Neutrophil (primary cell): Measurements from ENCODE around the gene CSDE1.

Experiments used
- H3K27ac ChIP-seq: fragments of 200-600 bp; sonication (generic); 2 replicates; pipeline ENCODE4 v1.5.1; 2016; ENCODE audit warnings: mild to moderate bottlenecking, moderate library complexity
- H3K27me3 ChIP-seq: fragments of 200-600 bp; sonication (generic); 2 replicates; pipeline ENCODE4 v1.6.0; 2016; ENCODE audit warnings: mild to moderate bottlenecking
- H3K36me3 ChIP-seq: fragments of 200-600 bp; sonication (generic); 2 replicates; pipeline ENCODE4 v1.5.1; 2017
- H3K4me1 ChIP-seq, 2 experiments: fragments of 200-600 bp in 1 of 2; sonication (generic) in 1 of 2; 1 replicate in 1 of 2; 2 replicates in 1 of 2; pipeline versions ENCODE4 v1.5.1 to v1.6.1; 2013 to 2016; ENCODE audit warnings: low read depth in 1 of 2, low read length in 1 of 2, mild to moderate bottlenecking in 1 of 2, moderate library complexity in 1 of 2; ENCODE audit not compliant: control insufficient read depth in 1 of 2, insufficient read depth in 1 of 2
- H3K4me3 ChIP-seq, 2 experiments: fragments of 200-600 bp in 1 of 2; sonication (generic) in 1 of 2; 1 replicate in 1 of 2; 2 replicates in 1 of 2; pipeline ENCODE4 v1.5.1; 2013 to 2016; ENCODE audit warnings: low read depth in 1 of 2, low read length in 1 of 2, mild to moderate bottlenecking in 1 of 2, moderate library complexity in 1 of 2
- H3K9me3 ChIP-seq: fragments of 200-600 bp; sonication (generic); 2 replicates; pipeline ENCODE4 v1.5.1; 2016
- CTCF ChIP-seq: fragments of 200-600 bp; sonication (generic); IDR thresholded peaks from 2 replicates; pipeline ENCODE4 v1.5.1; 2016; ENCODE audit warnings: antibody characterized with exemption

Gene CSDE1

DNA sequence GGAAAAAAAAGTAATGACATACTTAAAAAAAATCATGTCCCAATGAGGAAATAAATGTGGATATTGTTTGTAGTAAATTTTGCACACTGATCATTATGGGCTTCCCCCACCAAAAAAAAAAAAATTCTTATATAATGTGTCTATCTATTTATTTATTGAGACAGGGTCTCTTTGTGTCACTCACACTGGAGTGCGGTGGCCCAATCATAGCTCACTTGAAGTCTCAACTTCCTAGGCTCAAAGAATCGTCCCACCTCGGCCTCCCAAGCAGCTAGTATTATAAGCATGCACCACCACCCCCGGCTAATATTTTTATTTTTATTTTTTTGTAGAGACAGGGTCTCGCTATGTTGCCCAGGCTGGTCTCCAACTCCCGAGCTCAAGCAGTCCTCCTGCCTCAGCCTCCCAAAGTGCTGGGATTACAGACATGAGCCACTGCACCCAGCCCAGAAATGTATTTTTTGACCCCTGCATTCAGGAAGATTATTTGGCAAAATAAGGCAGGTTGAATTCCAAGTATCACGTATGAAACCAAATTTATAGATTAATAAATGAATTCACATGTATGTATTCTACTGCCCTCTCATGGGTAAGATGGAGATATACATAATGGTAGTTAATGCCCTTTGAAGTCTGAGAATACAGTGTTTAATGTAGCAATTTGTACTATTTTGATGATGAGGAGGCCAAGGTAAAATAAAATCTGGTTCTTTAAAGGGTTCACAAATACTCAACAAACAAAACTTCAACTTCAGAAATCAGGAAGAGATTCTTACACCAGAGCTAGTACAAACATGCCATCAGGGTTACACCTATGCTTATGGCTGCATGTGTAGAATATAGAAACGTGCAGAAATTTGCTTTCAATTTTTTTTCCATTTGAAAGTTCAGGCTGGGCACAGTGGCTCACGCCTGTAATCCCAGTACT, 86.5 kb downstream of the CSDE1 start:
- Histone ChIP-seq H3K27me3 (peaks cover 68% of the 10 kb centered on the region), H3K9me3 (no peaks in the 10 kb centered on the region), H3K4me3 (no peak overlapping the region), H3K4me1 (peaks cover 11 to 27% of the 10 kb centered on the region in 2 experiments), H3K36me3 (no peaks in the 10 kb centered on the region), H3K27ac (no peak overlapping the region)
- no peak for TF ChIP-seq CTCF

DNA sequence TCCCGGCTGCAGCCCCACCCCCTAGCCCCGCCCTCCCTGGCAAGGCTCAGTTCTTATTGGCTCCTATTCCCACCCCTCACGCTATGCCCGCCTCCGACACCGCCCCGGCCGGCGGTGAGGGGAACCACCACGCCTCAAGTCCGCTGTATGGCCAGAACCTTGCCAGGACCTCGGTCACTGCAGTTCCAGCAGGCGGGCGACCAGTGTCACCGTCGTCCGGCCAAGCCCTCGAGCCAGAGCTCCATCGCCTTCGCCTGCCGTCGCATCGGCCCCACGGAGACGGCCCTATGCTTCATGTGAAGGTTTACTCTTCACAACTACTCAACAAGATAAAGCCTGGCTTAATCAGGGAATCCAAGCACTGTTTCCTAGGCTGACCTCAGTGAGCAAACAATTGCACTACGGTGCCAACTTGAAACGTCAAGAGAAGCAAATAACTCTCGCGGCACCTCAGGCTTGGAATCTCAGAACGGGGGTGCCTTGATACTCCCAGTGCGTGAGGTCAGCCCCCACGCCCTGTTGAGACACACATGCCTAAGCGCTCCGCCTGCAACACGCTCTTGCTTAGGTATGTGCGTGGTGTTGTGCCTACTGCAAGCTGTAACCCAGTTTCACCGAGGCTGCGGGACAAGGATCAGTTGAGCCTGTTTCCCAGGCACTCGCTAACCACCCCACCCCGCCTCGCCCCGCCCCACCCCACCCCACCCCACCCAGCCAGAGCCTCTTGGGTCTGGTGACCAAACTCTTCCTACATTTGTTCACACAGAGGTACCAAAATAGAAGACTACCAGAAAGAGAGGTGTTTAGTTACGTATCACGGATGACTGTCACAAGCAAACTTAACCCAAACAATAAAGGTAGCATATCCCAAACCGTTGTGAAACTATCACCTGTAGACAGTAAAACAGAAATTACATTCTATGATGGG, 87.4 kb downstream of the CSDE1 start:
- H3K4me3 ChIP-seq = peak overlapping the region; percentile 63 to 75
- peak; percentile 49 for TF ChIP-seq CTCF
- peaks cover 11 to 27% of the 10 kb centered on the region in 2 experiments for H3K4me1 ChIP-seq

GRCh38 chr1:114669562-114670082, 88.2 kb downstream of the CSDE1 start, which contains the start of gene DENND2C:
TSS of gene DENND2C (minus strand) at chr1:114670049. CDS start at chr1:114625984, 44,065 bp downstream.
- H3K27me3 ChIP-seq = peaks cover 64% of the 10 kb centered on the region
- H3K4me3 ChIP-seq = peak within 1 kb of the TSS; percentile 63 to 75
- H3K9me3 ChIP-seq = no peaks in the 10 kb centered on the region
- TF ChIP-seq CTCF = no peak
- peak within 1 kb of the TSS; percentile 49 for H3K27ac ChIP-seq
- H3K4me1 ChIP-seq = peaks cover 11 to 27% of the 10 kb centered on the region in 2 experiments
- no peaks in the 10 kb centered on the region for H3K36me3 ChIP-seq

More for the DNA sequence above, 87.4 kb downstream of the CSDE1 start:
- peaks cover 67% of the 10 kb centered on the region for H3K27me3 ChIP-seq
- peak overlapping the region; percentile 49 for H3K27ac ChIP-seq
- H3K9me3 ChIP-seq = no peaks in the 10 kb centered on the region
- no peaks in the 10 kb centered on the region for H3K36me3 ChIP-seq

- TF ChIP-seq CTCF = no peak
- Histone ChIP-seq H3K27me3 (peaks cover 63% of the 10 kb centered on the region), H3K36me3 (no peaks in the 10 kb centered on the region), H3K9me3 (no peaks in the 10 kb centered on the region), H3K27ac (peak overlapping the region; percentile 49), H3K4me3 (peak overlapping the region; percentile 63 to 75), H3K4me1 (peaks cover 11 to 27% of the 10 kb centered on the region in 2 experiments)
Observed at GRCh38 chr1:114668784-114669561, 88.8 kb downstream of the CSDE1 start.
